B cell (primary cell): ENCODE measurements around the gene SH3TC1.

Experiments
- CTCF ChIP-seq: fragments of 200-600 bp; IDR thresholded peaks from one replicate; pipeline ENCODE4 v1.8.0; 2022; ENCODE audit warnings: antibody characterized with exemption, mild to moderate bottlenecking
- EZH2 ChIP-seq: IDR thresholded peaks from 2 replicates; pipeline ENCODE4 v1.6.1; 2012; ENCODE audit warnings: borderline replicate concordance, low read depth, mild to moderate bottlenecking, moderate library complexity, low read length; ENCODE audit not compliant: insufficient read depth, poor library complexity, severe bottlenecking

DNA sequence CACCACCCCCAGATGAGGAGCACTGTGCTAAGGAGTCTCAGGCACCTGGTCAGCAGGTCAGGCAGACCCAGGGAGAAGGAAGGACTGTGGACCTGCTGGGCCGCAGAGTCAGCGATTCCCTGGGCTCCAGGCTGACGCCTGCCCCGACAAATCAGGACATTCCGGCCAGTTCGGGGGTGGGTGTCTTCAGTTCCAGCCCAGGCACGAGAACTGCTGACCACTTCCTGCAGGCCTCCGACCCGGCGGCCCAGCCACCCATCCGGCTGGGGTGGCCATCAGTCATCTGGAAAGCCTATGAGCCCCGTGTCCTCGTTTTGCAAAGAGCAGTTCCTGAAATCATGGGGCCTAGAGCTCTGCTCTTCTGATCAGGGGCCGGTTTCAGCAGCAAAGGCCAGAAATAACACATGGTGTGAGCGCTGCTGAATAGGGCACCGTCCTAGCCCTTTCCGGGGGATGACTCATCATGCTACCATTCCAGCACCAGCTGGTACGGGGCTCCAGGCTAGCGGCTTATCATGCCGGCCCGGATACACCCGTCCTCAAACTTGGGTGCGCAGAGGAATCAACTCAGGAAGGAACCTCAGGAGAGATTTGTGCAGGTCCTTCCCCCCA, 7.8 kb upstream of the SH3TC1 start:
- no peak for TF ChIP-seq CTCF
- TF ChIP-seq EZH2 = no peak
